PC-3 (cell line): ENCODE data around the gene TAS2R4. TPM values are rescaled to one million over a fixed set of nuclear protein-coding genes. Genes with fewer than 3 reads are reported as not detected.
"Not testable (repeated sequence)": the region's sequence is repeated elsewhere in the genome, so short reads cannot be mapped to it uniquely, and the experiment has no call there.

Experiments used
- ATAC-seq: fragments of 200-7000 bp; cut with Tn5 transposase; 2 replicates; pipeline ENCODE4 v1.9.1; 2020; ENCODE audit warnings: mild to moderate bottlenecking, moderate library complexity
- BruUV-seq: library from RNA; stranded (reverse); fragments of 400-500 nt; replicated peaks from 2 replicates; lab custom pipeline; 2021; lab: Mats Ljungman, UMichigan
- CTCF ChIA-PET: fragments of 300-600 bp; sonication (Branson Sonifier 250); formaldehyde crosslinking; loops from one replicate; lab custom pipeline; 2022; ENCODE audit warnings: antibody characterized with exemption; lab: Charles Lee
- POLR2A ChIA-PET: fragments of 300-600 bp; sonication (Branson Sonifier 250); formaldehyde crosslinking; loops from one replicate; lab custom pipeline; 2022; ENCODE audit warnings: antibody characterized with exemption; ENCODE audit not compliant: unreplicated experiment; lab: Charles Lee
- DNase-seq: peaks from one replicate; pipeline ENCODE4 v3.0.0-alpha.2; 2015
- H2AFZ ChIP-seq: fragments of 300-600 bp; sonication (generic); 2 replicates; pipeline ENCODE4 v1.6.0; 2016; ENCODE audit warnings: antibody characterized with exemption, low read length
- H3F3A ChIP-seq: fragments of 300-600 bp; sonication (generic); one replicate; pipeline ENCODE4 v1.6.0; 2017; ENCODE audit warnings: antibody characterized with exemption, low read length, control low read depth, mild to moderate bottlenecking; ENCODE audit not compliant: unreplicated experiment
- H3K27ac ChIP-seq: fragments of 300-600 bp; sonication (generic); 2 replicates; pipeline ENCODE4 v1.5.1; 2016; ENCODE audit warnings: mild to moderate bottlenecking, low read length
- H3K27me3 ChIP-seq: fragments of 300-600 bp; sonication (generic); 2 replicates; pipeline ENCODE4 v1.6.1; 2016; ENCODE audit warnings: low read length, mixed read lengths
- H3K36me3 ChIP-seq: fragments of 300-600 bp; sonication (generic); 2 replicates; pipeline ENCODE4 v1.6.1; 2016; ENCODE audit warnings: low read depth, mixed run types, low read length, mixed read lengths
- H3K4me1 ChIP-seq: fragments of 300-600 bp; sonication (generic); 2 replicates; pipeline ENCODE4 v1.5.1; 2016; ENCODE audit warnings: low read length; ENCODE audit not compliant: insufficient read depth
- H3K4me2 ChIP-seq: fragments of 300-600 bp; sonication (generic); 2 replicates; pipeline ENCODE4 v1.6.0; 2016; ENCODE audit warnings: low read length
- H3K4me3 ChIP-seq: fragments of 300-600 bp; sonication (generic); 2 replicates; pipeline ENCODE4 v1.5.1; 2016; ENCODE audit warnings: mild to moderate bottlenecking, low read length, mixed read lengths
- H3K79me2 ChIP-seq: fragments of 300-600 bp; sonication (generic); 2 replicates; pipeline ENCODE4 v1.6.1; 2017; ENCODE audit warnings: low read length, mixed read lengths
- H3K9ac ChIP-seq: fragments of 300-600 bp; sonication (generic); 2 replicates; pipeline ENCODE4 v1.6.0; 2016; ENCODE audit warnings: mild to moderate bottlenecking, low read length
- H3K9me2 ChIP-seq: fragments of 300-600 bp; sonication (generic); replicated peaks from 2 replicates; pipeline ENCODE4 v1.6.1; 2016; ENCODE audit warnings: mixed run types, low read length, mixed read lengths
- H3K9me3 ChIP-seq: fragments of 300-600 bp; sonication (generic); 2 replicates; pipeline ENCODE4 v1.6.1; 2016; ENCODE audit warnings: low read length, mixed read lengths
- H4K20me1 ChIP-seq: fragments of 300-600 bp; sonication (generic); 2 replicates; pipeline ENCODE4 v1.6.1; 2016; ENCODE audit warnings: low read length, mixed read lengths
- CTCF ChIP-seq: fragments of 300-600 bp; sonication (generic); conservative IDR thresholded peaks from 2 replicates; pipeline ENCODE4 v1.5.1; 2017; ENCODE audit warnings: antibody characterized with exemption, low read depth, mild to moderate bottlenecking, low read length
- EZH2 ChIP-seq: fragments of 300-600 bp; sonication (generic); IDR thresholded peaks from one replicate; pipeline ENCODE4 v1.6.1; 2017; ENCODE audit warnings: antibody characterized with exemption, mild to moderate bottlenecking, low read length; ENCODE audit not compliant: unreplicated experiment
- EZH2phosphoT487 ChIP-seq: fragments of 300-600 bp; sonication (generic); IDR thresholded peaks from 2 replicates; pipeline ENCODE4 v1.6.1; 2018; ENCODE audit warnings: mild to moderate bottlenecking, antibody characterized with exemption, low read length, borderline replicate concordance
- intact Hi-C: fragments of 100-400 bp; cut with micrococcal nuclease; formaldehyde crosslinking; loops from 2 replicates; pipeline ENCODE4 v1.9.0; 2023
- total RNA-seq: library from RNA; depleted of rRNA; stranded (reverse); fragments of >200 nt; gene quantifications from 2 replicates; pipeline ENCODE4 v1.2.3, GENCODE V29; 2014

The TAS2R4 gene
- total RNA-seq, 1 experiment from 2014 or later: not detected

- no peaks in the 10 kb centered on the region for H3K79me2 ChIP-seq
- ChIA-PET CTCF (no interaction called here), POLR2A (no interaction called here)
- ATAC-seq (peak; percentile 49; the same call in 1 of the 2 replicates), DNase-seq (peak; percentile 47)
- peak; percentile 59 for TF ChIP-seq CTCF
- no peak for TF ChIP-seq EZH2phosphoT487
- no peak overlapping the region for H3K27ac ChIP-seq
- H3K9me2 ChIP-seq: no peaks in the 10 kb centered on the region
- H3K4me1 ChIP-seq: no peaks in the 10 kb centered on the region
- no peaks in the 10 kb centered on the region for H4K20me1 ChIP-seq
- H3K36me3 ChIP-seq: peaks cover 55% of the 10 kb centered on the region
- no peaks in the 10 kb centered on the region for H3F3A ChIP-seq
- no peak overlapping the region for H3K9ac ChIP-seq
- H3K9me3 ChIP-seq: peaks cover 13% of the 10 kb centered on the region
- no peaks in the 10 kb centered on the region for H3K27me3 ChIP-seq
- no peak overlapping the region for H3K4me2 ChIP-seq
- BruUV-seq: no TSS peak
- H3K4me3 ChIP-seq: no peak overlapping the region
- H2AFZ ChIP-seq: no peak overlapping the region
- intact Hi-C loops: loop anchor here (1.0 to 5.0 kb wide), 2 partner anchors 31 to 103 kb away; no protein-coding TSS in a partner anchor
Measured at GRCh38 chr7:141754939-141755338, 21.5 kb upstream of the TAS2R4 start.

GRCh38 chr7:141763797-141764196 lies 12.7 kb upstream of the TAS2R4 start, which contains the start of gene TAS2R3:
Gene TAS2R3, plus strand, starts transcription at chr7:141764097. Its CDS starts 62 bp downstream, at chr7:141764159.
- TF ChIP-seq EZH2 (no peak), CTCF (no peak)
- no peaks in the 10 kb centered on the region for H3K9me2 ChIP-seq
- H2AFZ ChIP-seq: no peak within 1 kb of the TSS
- H4K20me1 ChIP-seq: no peaks in the 10 kb centered on the region
- H3K4me3 ChIP-seq: no peak within 1 kb of the TSS
- intact Hi-C loops: no loop called here
- H3K4me1 ChIP-seq: no peaks in the 10 kb centered on the region
- no TSS peak for BruUV-seq
- peaks cover 4% of the 10 kb centered on the region; the same call in 1 of the 2 replicates for H3K36me3 ChIP-seq
- H3K27ac ChIP-seq: no peak within 1 kb of the TSS
- no peak within 1 kb of the TSS for H3K9ac ChIP-seq
- no peaks in the 10 kb centered on the region for H3K79me2 ChIP-seq
- DNase-seq (no peak), ATAC-seq (no peak)
- ChIA-PET POLR2A (no interaction called here), CTCF (no interaction called here)
- no peaks in the 10 kb centered on the region for H3F3A ChIP-seq
- H3K27me3 ChIP-seq: no peaks in the 10 kb centered on the region
- H3K9me3 ChIP-seq: no peaks in the 10 kb centered on the region
- no peak within 1 kb of the TSS for H3K4me2 ChIP-seq

- H3F3A ChIP-seq, BruUV-seq, H3K9ac ChIP-seq, intact Hi-C loops, CTCF ChIA-PET, H3K9me2 ChIP-seq, H3K27me3 ChIP-seq, H3K27ac ChIP-seq, H3K4me3 ChIP-seq, DNase-seq, H3K4me1 ChIP-seq, POLR2A ChIA-PET, H4K20me1 ChIP-seq, H3K4me2 ChIP-seq, H3K36me3 ChIP-seq, ATAC-seq, H3K79me2 ChIP-seq, H3K9me3 ChIP-seq, H2AFZ ChIP-seq: not testable (repeated sequence)
Measured at GRCh38 chr7:141770083-141770583, 6.3 kb upstream of the TAS2R4 start.
